Heart left ventricle (tissue), 13 donors: ENCODE measurements around the gene DOCK2.

Experiments used
- POLR2A ChIP-seq, 2 donors: fragments of 450-650 bp; IDR thresholded peaks; one replicate each; pipeline ENCODE4 v1.6.1; 2017; ENCODE audit warnings: antibody characterized with exemption in 2 of 2, mild to moderate bottlenecking in 2 of 2, moderate library complexity in 2 of 2
- TF ChIP-seq, protein P1 (sequence below), 12 donors: fragments of 200-600 bp; sonication (generic) in 4 of 12; IDR thresholded peaks; one replicate each; pipeline versions ENCODE4 v1.5.0 to v1.8.0; 2018 to 2022; ENCODE audit warnings: antibody characterized with exemption in 12 of 12, mild to moderate bottlenecking in 5 of 12
- donor health status: ischemic (EF 13 %, LVEDD 7.1; RV severe dilation, severe dysfunction).
- donor health status: DM: no; HTN: yes; CAD: no.
- donor health status: DM: no; HTN: no; CAD: no.
- donor health status: ischemic (EF 25% LVEDD 6.9; RV normal size, moderate dysfunction).
- donor health status: ischemic (EF 25% LVEDD 5.7; RV mildly dilated, moderate dysfunction).
- donor health status: ischemic (EF 35%, LVEDD 5.7; RV mildly dilated, moderate dysfunction).
- donor health status: nonischemic (EF 11% LVEDD 7.7; RV severe dilation, severe dysfunction).
- donor health status: DM: yes; HTN: yes; CAD: no.
- donor health status: PGD.
- donor health status: ischemic (EF 29% LVEDD 5.4; RV normal size, mild dysfunction).
- donor health status: nonischemic (EF 23%, LVEDD 6.1; RV moderate dilation, normal function).

DNA sequence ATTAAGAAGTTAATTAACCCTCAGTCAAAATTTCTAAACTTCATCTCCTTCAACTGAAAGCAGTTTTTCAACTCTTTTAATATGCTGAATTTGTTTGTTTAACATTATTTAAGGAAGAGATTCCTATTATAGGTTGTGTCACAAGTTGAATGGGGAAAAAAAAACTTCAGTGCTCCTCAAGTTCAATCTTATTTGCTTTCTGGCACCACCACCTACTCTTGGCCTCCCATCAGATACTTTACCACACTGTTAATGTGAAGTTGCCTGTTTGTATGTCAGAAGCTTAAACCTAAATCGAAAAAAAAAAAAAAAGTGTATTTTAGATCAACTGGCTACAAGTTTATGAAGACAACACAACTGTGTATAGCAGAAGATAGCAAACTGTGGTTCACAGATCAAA is 4.1 kb upstream of the DOCK2 start:
- TF ChIP-seq, protein P1, sequence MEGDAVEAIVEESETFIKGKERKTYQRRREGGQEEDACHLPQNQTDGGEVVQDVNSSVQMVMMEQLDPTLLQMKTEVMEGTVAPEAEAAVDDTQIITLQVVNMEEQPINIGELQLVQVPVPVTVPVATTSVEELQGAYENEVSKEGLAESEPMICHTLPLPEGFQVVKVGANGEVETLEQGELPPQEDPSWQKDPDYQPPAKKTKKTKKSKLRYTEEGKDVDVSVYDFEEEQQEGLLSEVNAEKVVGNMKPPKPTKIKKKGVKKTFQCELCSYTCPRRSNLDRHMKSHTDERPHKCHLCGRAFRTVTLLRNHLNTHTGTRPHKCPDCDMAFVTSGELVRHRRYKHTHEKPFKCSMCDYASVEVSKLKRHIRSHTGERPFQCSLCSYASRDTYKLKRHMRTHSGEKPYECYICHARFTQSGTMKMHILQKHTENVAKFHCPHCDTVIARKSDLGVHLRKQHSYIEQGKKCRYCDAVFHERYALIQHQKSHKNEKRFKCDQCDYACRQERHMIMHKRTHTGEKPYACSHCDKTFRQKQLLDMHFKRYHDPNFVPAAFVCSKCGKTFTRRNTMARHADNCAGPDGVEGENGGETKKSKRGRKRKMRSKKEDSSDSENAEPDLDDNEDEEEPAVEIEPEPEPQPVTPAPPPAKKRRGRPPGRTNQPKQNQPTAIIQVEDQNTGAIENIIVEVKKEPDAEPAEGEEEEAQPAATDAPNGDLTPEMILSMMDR (IDR thresholded peaks at IDR 0.05): no peak
- TF ChIP-seq POLR2A (IDR thresholded peaks at IDR 0.05): no peak
